NCI-H2107 treated with DMSO at 0.1 percent for 48 hours (cell line): ENCODE results near the gene CASKIN1.

ENCODE experiments used
- DNase-seq: peaks from one replicate; lab custom pipeline; 2025; ENCODE audit not compliant: unreplicated experiment; lab: John Stamatoyannopoulos, UW

CASKIN1 gene

GRCh38 chr16:2178321-2179106 lies 17.9 kb downstream of the CASKIN1 start:
- no peak for DNase-seq

- DNase-seq: no peak
These were observed 18.8 kb downstream of the CASKIN1 start for GRCh38 chr16:2177561-2177960.

- DNase-seq: no peak
These were observed 19.3 kb downstream of the CASKIN1 start for GRCh38 chr16:2177101-2177500.

- DNase-seq: no peak
These were observed 20.4 kb downstream of the CASKIN1 start for GRCh38 chr16:2176047-2176446.

- no peak for DNase-seq
These were observed 21.0 kb downstream of the CASKIN1 start for GRCh38 chr16:2175454-2175853.

GRCh38 chr16:2174396-2175131 lies 21.8 kb downstream of the CASKIN1 start:
- DNase-seq: no peak

- DNase-seq: no peak
These were observed 22.5 kb downstream of the CASKIN1 start for GRCh38 chr16:2173916-2174315.

- no peak for DNase-seq
These were observed 23.0 kb downstream of the CASKIN1 start for GRCh38 chr16:2173366-2173765.

GRCh38 chr16:2172688-2173335 lies 23.6 kb downstream of the CASKIN1 start:
- DNase-seq: no peak

GRCh38 chr16:2171601-2172178 lies 24.7 kb downstream of the CASKIN1 start:
- DNase-seq: no peak

GRCh38 chr16:2170587-2171435 lies 25.6 kb downstream of the CASKIN1 start:
- no peak for DNase-seq

GRCh38 chr16:2170080-2170479 lies 26.3 kb downstream of the CASKIN1 start:
- DNase-seq: no peak

GRCh38 chr16:2167068-2167638 lies 29.3 kb downstream of the CASKIN1 start:
- DNase-seq: no peak

- no peak for DNase-seq
These were observed 29.9 kb downstream of the CASKIN1 start for GRCh38 chr16:2166263-2167067.

GRCh38 chr16:2165861-2166260 lies 30.5 kb downstream of the CASKIN1 start:
- DNase-seq: no peak

GRCh38 chr16:2163211-2163881 lies 33.1 kb downstream of the CASKIN1 start:
- DNase-seq: no peak

- DNase-seq: no peak
These were observed 33.7 kb downstream of the CASKIN1 start for GRCh38 chr16:2162676-2163118.

- DNase-seq: no peak
These were observed 34.5 kb downstream of the CASKIN1 start for GRCh38 chr16:2161911-2162310.
